Natural killer cell treated with Interleukin-12 subunit alpha and Interleukin-12 subunit beta and Interleukin-15 and Interleukin-18, amount 100 ng/mL, for 72 hours (primary cell): ENCODE measurements around the gene CHEK2. TPM values are rescaled to one million over a fixed set of nuclear protein-coding genes. Genes with fewer than 3 reads are reported as not detected.
"Not testable (repeated sequence)": the region's sequence is repeated elsewhere in the genome, so short reads cannot be mapped to it uniquely, and the experiment has no call there.

ENCODE experiments used
- ATAC-seq, 2 donors: fragments of 150-1000 bp; cut with Tn5 transposase in 1 of 2; sonication (Bioruptor Pico), chemical (Tn5 transposase) in 1 of 2; 2 replicates each; pipeline ENCODE4 v1.10.0; 2021
- DNase-seq: peaks from one replicate; pipeline ENCODE4 v3.0.0; 2022; ENCODE audit warnings: low spot score
- H3K27ac Mint-ChIP-seq, 2 donors: 1 replicate in 1 of 2; 2 replicates in 1 of 2; pipeline ENCODE4 v1.8.0; 2022; ENCODE audit warnings: mixed read lengths in 2 of 2, mild to moderate bottlenecking in 1 of 2, moderate library complexity in 1 of 2
- H3K27me3 Mint-ChIP-seq, 2 donors: 1 replicate in 1 of 2; 2 replicates in 1 of 2; pipeline ENCODE4 v1.8.0; 2022; ENCODE audit warnings: mixed read lengths in 2 of 2
- H3K36me3 Mint-ChIP-seq: one replicate; pipeline ENCODE4 v1.8.0; 2022; ENCODE audit warnings: mixed read lengths
- H3K4me1 Mint-ChIP-seq, 2 donors: 1 replicate in 1 of 2; 2 replicates in 1 of 2; pipeline ENCODE4 v1.8.0; 2022; ENCODE audit warnings: low read depth in 2 of 2, mixed read lengths in 2 of 2, mild to moderate bottlenecking in 1 of 2
- H3K4me3 Mint-ChIP-seq: one replicate; pipeline ENCODE4 v1.8.0; 2022; ENCODE audit warnings: mixed read lengths
- H3K9me3 Mint-ChIP-seq: 2 replicates; pipeline ENCODE4 v1.8.0; 2022; ENCODE audit warnings: mixed read lengths
- total RNA-seq, 2 donors: library from RNA; stranded (reverse); gene quantifications; one replicate each; pipeline ENCODE4 v1.2.3, GENCODE V29; 2022

CHEK2 gene
- total RNA-seq, 2 donors from 2014 or later: 28.1 to 36.2 TPM

DNA sequence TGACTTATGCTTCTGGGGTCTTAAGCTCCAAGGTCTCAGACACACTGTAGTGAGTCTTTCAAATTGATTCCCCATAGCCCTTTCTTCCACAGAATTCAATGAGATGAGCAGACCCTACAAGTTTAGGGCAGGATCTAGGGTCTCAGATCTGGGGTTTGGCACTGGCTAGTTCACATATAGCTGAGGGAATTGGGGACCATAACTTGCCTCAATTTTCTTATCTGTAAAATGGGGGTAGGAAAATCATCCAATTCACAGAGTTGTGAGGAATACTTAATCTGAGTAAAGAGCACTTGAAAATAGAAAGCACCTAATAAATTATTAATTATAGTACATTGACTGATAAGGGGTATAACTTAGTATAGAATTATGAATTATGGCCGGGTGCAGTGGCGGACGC, 25.0 kb upstream of the CHEK2 start:
- Mint-ChIP-seq H3K4me1 (peaks cover 0 to 6% of the 10 kb centered on the region in 2 donors), H3K36me3 (no peaks in the 10 kb centered on the region), H3K27me3 (no peaks in the 10 kb centered on the region), H3K4me3 (no peak overlapping the region), H3K27ac (no peak overlapping the region), H3K9me3 (no peaks in the 10 kb centered on the region)
- DNase-seq: no peak
- no peak for ATAC-seq

DNA sequence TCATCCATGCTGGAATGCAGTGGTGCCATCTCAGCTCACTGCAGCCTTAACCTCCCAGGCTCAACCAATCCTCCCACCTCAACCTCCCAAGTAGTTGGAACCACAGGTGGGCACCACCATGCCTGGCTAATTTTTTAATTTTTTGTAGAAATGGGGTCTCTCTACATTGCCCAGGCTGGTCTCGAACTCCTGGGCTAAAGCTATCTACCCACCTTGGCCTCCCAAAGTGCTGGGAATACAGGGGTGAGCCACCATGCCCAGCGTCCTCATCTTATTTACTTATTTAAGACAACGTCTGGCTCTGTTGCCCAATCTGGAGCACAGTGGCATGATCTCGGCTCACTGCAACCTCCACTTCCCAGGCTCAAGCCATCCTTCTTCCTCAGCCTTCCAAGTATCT, 20.4 kb upstream of the CHEK2 start:
- not testable (repeated sequence) for H3K4me1 Mint-ChIP-seq, ATAC-seq, H3K4me3 Mint-ChIP-seq, H3K9me3 Mint-ChIP-seq, H3K27me3 Mint-ChIP-seq, DNase-seq, H3K27ac Mint-ChIP-seq, H3K36me3 Mint-ChIP-seq

DNA sequence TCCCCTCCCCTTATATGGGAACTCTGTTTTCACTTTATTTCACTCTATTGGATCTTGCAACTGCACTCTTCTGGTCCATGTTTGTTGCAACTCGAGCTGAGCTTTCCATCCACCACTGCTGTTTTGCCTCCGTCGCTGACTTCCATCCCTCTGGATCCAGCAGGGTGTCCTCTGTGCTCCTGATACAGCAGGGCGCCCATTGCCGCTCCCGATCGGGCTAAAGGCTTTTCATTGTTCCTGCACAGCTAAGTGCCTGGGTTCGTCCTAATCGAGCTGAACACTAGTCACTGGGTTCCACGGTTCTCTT, 19.8 kb upstream of the CHEK2 start:
- Mint-ChIP-seq H3K4me3 (no peak overlapping the region), H3K27ac (no peak overlapping the region), H3K9me3 (no peaks in the 10 kb centered on the region), H3K4me1 (peaks cover 0 to 7% of the 10 kb centered on the region in 2 donors), H3K36me3 (no peaks in the 10 kb centered on the region), H3K27me3 (no peaks in the 10 kb centered on the region)
- ATAC-seq (no peak), DNase-seq (no peak)

DNA sequence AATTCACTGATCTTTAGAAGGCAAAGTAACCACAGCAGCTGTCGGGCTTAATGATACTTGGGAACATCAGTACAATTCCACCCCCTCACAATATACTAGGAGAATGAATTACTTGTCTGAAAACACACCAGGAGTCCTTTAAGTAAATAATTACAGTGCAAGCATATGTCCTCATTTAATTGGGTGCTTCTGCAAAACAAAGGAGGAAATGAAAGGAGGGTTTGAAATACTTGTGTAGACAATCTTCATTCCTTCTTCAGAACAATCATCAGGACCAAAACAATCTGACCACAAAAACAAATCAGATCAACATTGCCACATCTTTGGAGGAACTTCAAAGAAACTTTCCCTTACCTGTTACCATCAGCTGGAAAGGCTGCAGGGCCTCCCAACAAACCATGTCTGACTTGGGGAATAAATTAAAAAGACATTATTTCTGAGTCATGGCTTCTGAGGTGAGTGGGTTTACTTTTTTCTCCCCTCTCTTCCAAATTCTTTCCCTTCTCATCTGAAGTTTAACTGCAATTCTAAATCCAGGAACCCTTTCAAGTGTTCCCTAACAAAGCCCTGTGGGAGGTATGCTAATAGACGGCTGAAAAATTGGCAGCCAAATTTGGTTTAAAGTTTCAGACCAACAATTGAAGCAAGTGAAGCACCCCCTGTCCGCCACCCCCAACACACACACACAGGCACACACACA, 18.4 kb upstream of the CHEK2 start:
- H3K27me3 Mint-ChIP-seq: no peaks in the 10 kb centered on the region
- no peak for DNase-seq
- H3K27ac Mint-ChIP-seq: no peak overlapping the region
- peaks cover 0 to 7% of the 10 kb centered on the region in 2 donors for H3K4me1 Mint-ChIP-seq
- no peak overlapping the region for H3K4me3 Mint-ChIP-seq
- no peaks in the 10 kb centered on the region for H3K36me3 Mint-ChIP-seq
- ATAC-seq: no peak
- H3K9me3 Mint-ChIP-seq: no peaks in the 10 kb centered on the region

DNA sequence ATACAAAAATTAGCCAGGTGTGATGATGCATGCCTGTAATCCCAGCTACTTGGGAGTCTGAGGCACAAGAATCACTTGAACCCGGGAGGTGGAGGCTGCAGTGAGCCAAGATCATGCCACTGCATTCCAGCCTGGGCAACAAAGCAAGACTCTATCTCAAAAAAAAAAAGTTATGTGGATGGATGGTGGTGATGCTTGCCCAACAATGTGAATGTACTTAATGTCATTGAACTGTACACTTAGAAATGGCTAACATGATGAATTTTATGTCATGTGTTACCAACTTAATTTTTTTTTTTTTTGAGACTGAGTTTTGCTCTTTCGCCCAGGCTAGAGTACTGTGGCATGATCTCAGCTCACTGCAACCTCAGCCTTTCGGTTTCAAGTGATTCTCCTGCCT, 12.9 kb upstream of the CHEK2 start:
- not testable (repeated sequence) for H3K36me3 Mint-ChIP-seq, H3K9me3 Mint-ChIP-seq, H3K4me3 Mint-ChIP-seq, DNase-seq, H3K4me1 Mint-ChIP-seq, ATAC-seq, H3K27ac Mint-ChIP-seq, H3K27me3 Mint-ChIP-seq

DNA sequence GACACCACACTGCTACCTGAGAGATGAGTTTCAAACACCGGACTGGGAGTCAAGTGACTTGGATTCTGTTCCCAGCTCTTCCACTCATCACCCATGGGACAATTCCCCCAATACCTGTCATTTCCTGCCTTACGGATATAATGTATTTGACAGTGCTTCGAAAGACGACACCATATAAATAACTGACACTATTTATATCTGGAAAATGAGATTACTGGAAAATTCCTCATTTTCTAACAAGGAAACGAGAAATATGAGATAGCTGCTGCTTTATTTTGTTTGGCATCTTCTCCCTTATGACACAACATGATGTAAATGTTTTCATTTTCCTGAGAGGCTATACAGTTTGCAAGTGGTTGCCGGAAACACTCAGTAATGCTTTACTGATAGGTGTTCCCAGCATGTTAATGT, 8.9 kb upstream of the CHEK2 start:
- H3K36me3 Mint-ChIP-seq: no peaks in the 10 kb centered on the region
- no peaks in the 10 kb centered on the region for H3K27me3 Mint-ChIP-seq
- peaks cover 15 to 21% of the 10 kb centered on the region in 2 donors for H3K4me1 Mint-ChIP-seq
- H3K9me3 Mint-ChIP-seq: no peaks in the 10 kb centered on the region
- H3K27ac Mint-ChIP-seq: no peak overlapping the region
- no peak overlapping the region for H3K4me3 Mint-ChIP-seq
- no peak for DNase-seq
- no peak for ATAC-seq

DNA sequence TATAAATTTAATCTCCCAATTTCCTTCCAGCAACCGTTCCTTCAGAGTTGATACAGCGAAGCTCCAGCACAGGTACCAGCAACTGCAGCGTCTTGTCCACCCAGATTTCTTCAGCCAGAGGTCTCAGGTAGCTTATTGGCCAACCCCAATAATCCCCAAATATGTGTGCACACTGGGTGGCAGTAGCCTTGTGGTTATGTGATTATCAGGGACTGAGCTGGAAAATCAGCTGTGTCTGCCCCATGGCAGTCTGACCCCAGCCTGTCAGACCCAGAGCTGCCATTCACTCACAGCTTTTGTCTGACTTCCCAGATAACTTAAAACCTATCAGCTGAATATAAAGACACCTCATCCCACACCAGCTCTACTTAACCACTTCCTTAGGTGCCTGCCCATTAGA, 2.2 kb upstream of the CHEK2 start:
- no peaks in the 10 kb centered on the region for H3K36me3 Mint-ChIP-seq
- peak overlapping the region; percentile 80 to 91 for H3K27ac Mint-ChIP-seq
- peaks cover 27 to 42% of the 10 kb centered on the region in 2 donors for H3K4me1 Mint-ChIP-seq
- DNase-seq (no peak), ATAC-seq (no peak)
- peak overlapping the region; percentile 94 for H3K4me3 Mint-ChIP-seq
- H3K27me3 Mint-ChIP-seq: no peaks in the 10 kb centered on the region
- H3K9me3 Mint-ChIP-seq: no peaks in the 10 kb centered on the region

DNA sequence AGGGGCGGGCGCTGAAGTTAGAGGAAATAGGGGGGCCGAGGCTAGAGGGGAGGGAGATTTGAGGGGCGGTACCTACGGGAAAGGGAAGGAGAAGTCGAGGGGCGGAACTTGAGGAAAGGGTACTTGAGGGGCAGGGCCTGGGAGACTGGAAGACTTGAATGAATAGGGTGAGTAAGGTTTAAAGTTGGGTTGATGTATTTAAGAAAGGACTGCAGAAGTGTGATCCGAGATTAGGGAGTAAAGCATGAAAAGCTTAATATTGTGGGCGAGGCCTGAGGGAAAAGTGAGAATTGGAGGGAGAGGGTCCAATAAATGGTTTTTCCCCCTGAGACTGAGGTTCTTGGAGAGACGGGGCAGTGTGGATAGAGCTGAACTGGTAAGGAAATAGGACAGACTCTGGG, 942 bp upstream of the CHEK2 start:
- peak; percentile 93 for DNase-seq
- no peaks in the 10 kb centered on the region for H3K36me3 Mint-ChIP-seq

DNA sequence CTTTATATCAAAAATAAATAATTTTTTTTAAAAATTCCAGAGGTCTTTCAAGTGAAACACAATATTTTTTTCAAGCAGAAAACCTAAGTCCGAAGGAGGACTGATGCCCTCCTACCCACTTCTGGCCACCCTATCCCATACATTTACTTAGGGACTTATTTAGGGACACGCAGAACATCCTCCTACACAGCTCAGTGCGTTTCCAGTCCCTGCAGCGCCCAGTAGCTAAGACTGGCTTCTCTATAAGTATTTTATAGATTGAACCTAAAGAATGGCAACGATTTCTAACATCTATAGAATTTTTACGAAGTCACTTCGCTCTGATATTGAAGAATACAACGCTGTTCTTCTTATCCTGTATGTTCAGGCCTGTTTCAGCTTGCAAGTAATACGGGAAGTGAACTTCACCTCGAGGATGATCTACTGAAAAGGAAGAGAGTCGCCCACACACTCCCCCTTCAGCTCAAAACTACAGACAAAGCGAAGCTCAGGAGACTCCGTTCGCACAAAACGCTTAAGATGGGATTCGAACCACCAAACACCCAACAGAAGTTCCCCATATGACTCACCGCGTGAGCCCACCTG, 328 bp downstream of the CHEK2 start:
- H3K4me3 Mint-ChIP-seq: peak overlapping the region; percentile 94
- no peaks in the 10 kb centered on the region for H3K36me3 Mint-ChIP-seq
- no peaks in the 10 kb centered on the region for H3K27me3 Mint-ChIP-seq
- no peaks in the 10 kb centered on the region for H3K9me3 Mint-ChIP-seq
- peaks cover 27 to 39% of the 10 kb centered on the region in 2 donors for H3K4me1 Mint-ChIP-seq
- DNase-seq: no peak
- peak overlapping the region; percentile 80 to 91 for H3K27ac Mint-ChIP-seq
- ATAC-seq: no peak

More for the DNA sequence above, 942 bp upstream of the CHEK2 start:
- peak overlapping the region; percentile 94 for H3K4me3 Mint-ChIP-seq
- H3K9me3 Mint-ChIP-seq: no peaks in the 10 kb centered on the region
- ATAC-seq: no peak
- peak overlapping the region; percentile 80 to 91 for H3K27ac Mint-ChIP-seq
- peaks cover 27 to 43% of the 10 kb centered on the region in 2 donors for H3K4me1 Mint-ChIP-seq
- no peaks in the 10 kb centered on the region for H3K27me3 Mint-ChIP-seq

DNA sequence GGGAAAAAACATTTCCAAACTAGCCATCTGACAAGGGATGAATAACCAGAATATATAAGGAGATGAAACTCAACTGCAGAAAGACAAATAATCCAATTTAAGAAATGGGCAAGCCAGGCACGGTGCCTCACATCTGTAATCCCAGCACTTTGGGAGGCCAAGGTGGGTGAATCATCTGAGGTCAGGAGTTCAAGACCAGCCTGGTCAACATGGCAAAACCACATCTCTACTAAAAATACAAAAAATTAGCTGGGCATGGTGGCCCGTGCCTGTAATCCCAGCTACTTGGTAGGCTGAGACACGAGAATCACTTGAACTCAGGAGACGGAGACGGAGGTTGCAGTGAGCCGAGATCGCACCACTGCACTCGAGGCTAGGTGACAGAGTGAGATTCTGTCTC, 2.7 kb downstream of the CHEK2 start:
- not testable (repeated sequence) for ATAC-seq, H3K9me3 Mint-ChIP-seq, H3K36me3 Mint-ChIP-seq, DNase-seq, H3K27me3 Mint-ChIP-seq
- H3K4me3 Mint-ChIP-seq: peak overlapping the region; percentile 40
- H3K4me1 Mint-ChIP-seq: peaks cover 24 to 32% of the 10 kb centered on the region in 2 donors
- peak overlapping the region in 1 of 2 donors; percentile 34 for H3K27ac Mint-ChIP-seq

DNA sequence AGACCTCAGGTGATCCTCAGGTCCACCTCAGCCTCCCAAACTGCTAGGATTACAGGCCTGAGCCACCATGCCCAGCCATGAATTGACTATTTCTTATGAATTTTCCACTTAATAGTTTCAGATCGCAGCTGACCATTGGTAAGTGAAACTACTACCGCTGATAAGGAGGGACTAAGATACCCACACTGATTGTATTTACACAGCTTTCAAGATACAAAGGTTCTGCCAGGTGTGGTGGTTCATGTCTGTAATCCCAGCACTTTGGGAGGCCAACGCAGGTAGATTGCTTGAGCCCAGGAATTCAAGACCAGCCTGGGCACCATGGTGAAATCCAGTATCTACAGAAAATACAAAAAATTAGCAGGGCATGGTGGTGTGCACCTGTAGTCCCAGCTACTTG, 3.9 kb downstream of the CHEK2 start:
- no peak for ATAC-seq

DNA sequence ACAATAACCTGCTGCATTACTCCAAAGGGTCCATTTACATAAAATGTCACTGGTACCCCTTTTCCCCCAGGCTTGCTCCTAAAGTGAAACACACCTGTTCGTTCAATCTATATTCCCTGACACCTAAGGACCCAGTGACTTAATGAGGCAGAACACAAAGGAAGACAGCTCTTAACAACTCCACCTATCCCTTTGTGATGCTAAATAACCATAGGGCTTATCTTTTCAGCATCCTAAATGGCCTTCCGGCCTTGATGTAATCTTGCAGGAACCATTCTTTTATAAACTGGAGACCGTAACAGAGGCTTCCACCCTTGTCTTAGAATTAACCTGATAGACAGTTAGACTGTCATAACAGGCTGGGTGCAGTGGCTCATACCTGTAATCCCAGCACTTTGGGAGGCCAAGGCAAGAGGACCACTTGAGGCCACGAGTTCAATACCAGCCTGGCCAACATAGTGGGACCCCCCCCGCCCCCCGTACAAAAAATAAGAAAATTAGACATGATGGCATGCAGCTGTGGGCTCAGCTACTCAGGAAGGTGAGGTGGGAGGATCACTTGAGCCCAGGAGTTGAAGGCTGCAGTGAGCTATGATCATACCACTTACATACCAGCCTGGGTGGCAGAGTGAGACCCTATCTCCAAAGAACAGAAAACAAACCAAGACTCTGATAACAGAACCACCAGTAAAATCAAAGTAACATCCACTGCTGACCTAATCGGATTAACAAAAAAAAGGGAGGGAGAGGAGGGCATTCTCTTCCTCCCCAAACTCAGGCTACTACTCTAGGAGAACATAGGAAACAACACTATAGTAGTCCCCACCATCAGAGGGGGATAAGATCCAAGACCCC, 5.1 kb downstream of the CHEK2 start:
- DNase-seq: no peak
- H3K4me1 Mint-ChIP-seq: peaks cover 7 to 15% of the 10 kb centered on the region in 2 donors
- H3K36me3 Mint-ChIP-seq: peaks cover 10% of the 10 kb centered on the region
- ATAC-seq: no peak
- no peaks in the 10 kb centered on the region for H3K27me3 Mint-ChIP-seq
- H3K27ac Mint-ChIP-seq: no peak overlapping the region
- no peak overlapping the region for H3K4me3 Mint-ChIP-seq
- no peaks in the 10 kb centered on the region for H3K9me3 Mint-ChIP-seq

More for the DNA sequence above, 3.9 kb downstream of the CHEK2 start:
- no peaks in the 10 kb centered on the region for H3K27me3 Mint-ChIP-seq
- H3K36me3 Mint-ChIP-seq: peaks cover 10% of the 10 kb centered on the region
- no peak overlapping the region for H3K27ac Mint-ChIP-seq
- no peak for DNase-seq
- H3K4me1 Mint-ChIP-seq: peaks cover 14 to 21% of the 10 kb centered on the region in 2 donors
- H3K9me3 Mint-ChIP-seq: no peaks in the 10 kb centered on the region
- no peak overlapping the region for H3K4me3 Mint-ChIP-seq

DNA sequence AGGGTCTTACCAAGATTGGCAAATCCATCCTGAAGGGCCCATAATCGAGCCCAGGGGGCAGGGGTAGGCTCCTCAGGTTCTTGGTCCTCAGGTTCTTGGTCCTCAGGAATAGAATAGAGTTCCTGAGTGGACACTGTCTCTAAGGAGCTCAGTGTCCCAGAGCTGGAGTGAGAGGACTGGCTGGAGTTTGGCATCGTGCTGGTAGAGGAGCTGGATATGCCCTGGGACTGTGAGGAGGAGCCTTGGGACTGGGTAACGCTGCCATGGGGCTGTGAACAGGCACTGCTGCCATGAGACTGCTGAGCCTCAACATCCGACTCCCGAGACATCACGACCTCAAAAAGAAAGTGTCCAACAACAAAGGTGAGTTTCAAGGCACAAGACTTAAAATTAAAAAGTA, 7.2 kb downstream of the CHEK2 start:
- no peak overlapping the region for H3K4me3 Mint-ChIP-seq
- H3K27ac Mint-ChIP-seq: no peak overlapping the region
- no peak for ATAC-seq

DNA sequence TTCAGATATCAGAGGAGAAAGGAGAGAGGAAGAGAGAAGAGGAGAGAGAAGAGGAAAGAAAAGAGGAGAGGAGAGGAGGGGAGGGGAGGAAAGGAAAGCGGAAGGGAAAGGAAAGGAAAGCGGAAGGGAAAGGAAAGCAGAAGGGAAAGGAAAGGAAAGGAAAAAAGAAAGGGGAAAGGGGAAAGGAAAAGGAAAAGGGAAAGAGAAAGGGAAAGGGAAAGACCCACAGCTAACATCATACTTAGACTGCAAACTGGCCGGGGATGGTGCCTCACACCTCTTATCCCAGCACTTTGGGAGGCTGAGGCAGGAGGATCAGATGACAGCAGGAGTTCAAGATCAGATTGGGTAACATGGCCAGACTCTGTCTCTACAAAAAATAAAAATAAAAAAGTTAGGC, 11.4 kb downstream of the CHEK2 start:
- H3K36me3 Mint-ChIP-seq: peaks cover 12% of the 10 kb centered on the region
- no peaks in the 10 kb centered on the region for H3K27me3 Mint-ChIP-seq
- no peak for DNase-seq
- peaks cover 15 to 23% of the 10 kb centered on the region in 2 donors for H3K4me1 Mint-ChIP-seq
- H3K9me3 Mint-ChIP-seq: no peaks in the 10 kb centered on the region
- H3K27ac Mint-ChIP-seq: peak overlapping the region in 1 of 2 donors; percentile 87
- H3K4me3 Mint-ChIP-seq: no peak overlapping the region
- ATAC-seq: no peak

More for the DNA sequence above, 7.2 kb downstream of the CHEK2 start:
- Mint-ChIP-seq H3K4me1 (peaks cover 7 to 13% of the 10 kb centered on the region in 2 donors), H3K36me3 (peaks cover 10% of the 10 kb centered on the region), H3K27me3 (no peaks in the 10 kb centered on the region), H3K9me3 (no peaks in the 10 kb centered on the region)
- no peak for DNase-seq
